Measurements from ENCODE around the gene MITD1.

DNA sequence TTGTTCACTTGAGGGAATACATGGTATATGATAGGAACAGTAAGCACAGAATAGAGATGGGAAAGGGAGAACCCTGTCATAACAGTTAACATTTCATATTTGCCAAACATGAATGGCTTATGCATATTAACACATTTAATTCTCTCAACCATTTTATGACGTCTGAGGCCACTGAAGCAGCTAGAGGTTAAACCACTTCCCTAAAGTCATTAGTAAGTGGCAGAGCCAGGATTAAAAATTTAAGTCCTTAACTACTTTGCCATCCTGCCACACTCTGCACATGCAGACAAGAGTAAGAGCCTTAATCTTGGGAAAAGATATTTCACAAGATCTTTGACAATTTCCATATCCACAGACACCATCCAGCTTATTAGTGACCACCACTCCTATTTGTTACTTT is 24.0 kb downstream of the MITD1 start:
- TF ChIP-seq, protein P1, sequence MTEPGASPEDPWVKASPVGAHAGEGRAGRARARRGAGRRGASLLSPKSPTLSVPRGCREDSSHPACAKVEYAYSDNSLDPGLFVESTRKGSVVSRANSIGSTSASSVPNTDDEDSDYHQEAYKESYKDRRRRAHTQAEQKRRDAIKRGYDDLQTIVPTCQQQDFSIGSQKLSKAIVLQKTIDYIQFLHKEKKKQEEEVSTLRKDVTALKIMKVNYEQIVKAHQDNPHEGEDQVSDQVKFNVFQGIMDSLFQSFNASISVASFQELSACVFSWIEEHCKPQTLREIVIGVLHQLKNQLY (CRISPR knock-in tag; IDR thresholded peaks at IDR 0.05) = no peak
- no peak for TF ChIP-seq ZNF138 (CRISPR knock-in tag; IDR thresholded peaks at IDR 0.05; ENCODE audit: low read depth)
- TF ChIP-seq, protein P2, sequence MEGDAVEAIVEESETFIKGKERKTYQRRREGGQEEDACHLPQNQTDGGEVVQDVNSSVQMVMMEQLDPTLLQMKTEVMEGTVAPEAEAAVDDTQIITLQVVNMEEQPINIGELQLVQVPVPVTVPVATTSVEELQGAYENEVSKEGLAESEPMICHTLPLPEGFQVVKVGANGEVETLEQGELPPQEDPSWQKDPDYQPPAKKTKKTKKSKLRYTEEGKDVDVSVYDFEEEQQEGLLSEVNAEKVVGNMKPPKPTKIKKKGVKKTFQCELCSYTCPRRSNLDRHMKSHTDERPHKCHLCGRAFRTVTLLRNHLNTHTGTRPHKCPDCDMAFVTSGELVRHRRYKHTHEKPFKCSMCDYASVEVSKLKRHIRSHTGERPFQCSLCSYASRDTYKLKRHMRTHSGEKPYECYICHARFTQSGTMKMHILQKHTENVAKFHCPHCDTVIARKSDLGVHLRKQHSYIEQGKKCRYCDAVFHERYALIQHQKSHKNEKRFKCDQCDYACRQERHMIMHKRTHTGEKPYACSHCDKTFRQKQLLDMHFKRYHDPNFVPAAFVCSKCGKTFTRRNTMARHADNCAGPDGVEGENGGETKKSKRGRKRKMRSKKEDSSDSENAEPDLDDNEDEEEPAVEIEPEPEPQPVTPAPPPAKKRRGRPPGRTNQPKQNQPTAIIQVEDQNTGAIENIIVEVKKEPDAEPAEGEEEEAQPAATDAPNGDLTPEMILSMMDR (CRISPR knock-in tag; IDR thresholded peaks at IDR 0.05) = no peak
- TF ChIP-seq, protein P3, sequence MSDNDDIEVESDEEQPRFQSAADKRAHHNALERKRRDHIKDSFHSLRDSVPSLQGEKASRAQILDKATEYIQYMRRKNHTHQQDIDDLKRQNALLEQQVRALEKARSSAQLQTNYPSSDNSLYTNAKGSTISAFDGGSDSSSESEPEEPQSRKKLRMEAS (IDR thresholded peaks at IDR 0.05) = no peak
- TF ChIP-seq, protein P4, sequence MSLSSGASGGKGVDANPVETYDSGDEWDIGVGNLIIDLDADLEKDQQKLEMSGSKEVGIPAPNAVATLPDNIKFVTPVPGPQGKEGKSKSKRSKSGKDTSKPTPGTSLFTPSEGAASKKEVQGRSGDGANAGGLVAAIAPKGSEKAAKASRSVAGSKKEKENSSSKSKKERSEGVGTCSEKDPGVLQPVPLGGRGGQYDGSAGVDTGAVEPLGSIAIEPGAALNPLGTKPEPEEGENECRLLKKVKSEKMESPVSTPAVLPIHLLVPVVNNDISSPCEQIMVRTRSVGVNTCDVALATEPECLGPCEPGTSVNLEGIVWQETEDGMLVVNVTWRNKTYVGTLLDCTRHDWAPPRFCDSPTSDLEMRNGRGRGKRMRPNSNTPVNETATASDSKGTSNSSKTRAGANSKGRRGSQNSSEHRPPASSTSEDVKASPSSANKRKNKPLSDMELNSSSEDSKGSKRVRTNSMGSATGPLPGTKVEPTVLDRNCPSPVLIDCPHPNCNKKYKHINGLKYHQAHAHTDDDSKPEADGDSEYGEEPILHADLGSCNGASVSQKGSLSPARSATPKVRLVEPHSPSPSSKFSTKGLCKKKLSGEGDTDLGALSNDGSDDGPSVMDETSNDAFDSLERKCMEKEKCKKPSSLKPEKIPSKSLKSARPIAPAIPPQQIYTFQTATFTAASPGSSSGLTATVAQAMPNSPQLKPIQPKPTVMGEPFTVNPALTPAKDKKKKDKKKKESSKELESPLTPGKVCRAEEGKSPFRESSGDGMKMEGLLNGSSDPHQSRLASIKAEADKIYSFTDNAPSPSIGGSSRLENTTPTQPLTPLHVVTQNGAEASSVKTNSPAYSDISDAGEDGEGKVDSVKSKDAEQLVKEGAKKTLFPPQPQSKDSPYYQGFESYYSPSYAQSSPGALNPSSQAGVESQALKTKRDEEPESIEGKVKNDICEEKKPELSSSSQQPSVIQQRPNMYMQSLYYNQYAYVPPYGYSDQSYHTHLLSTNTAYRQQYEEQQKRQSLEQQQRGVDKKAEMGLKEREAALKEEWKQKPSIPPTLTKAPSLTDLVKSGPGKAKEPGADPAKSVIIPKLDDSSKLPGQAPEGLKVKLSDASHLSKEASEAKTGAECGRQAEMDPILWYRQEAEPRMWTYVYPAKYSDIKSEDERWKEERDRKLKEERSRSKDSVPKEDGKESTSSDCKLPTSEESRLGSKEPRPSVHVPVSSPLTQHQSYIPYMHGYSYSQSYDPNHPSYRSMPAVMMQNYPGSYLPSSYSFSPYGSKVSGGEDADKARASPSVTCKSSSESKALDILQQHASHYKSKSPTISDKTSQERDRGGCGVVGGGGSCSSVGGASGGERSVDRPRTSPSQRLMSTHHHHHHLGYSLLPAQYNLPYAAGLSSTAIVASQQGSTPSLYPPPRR (CRISPR knock-in tag; IDR thresholded peaks at IDR 0.05; ENCODE audit: borderline replicate concordance) = no peak
- no peak for TF ChIP-seq NRL (CRISPR knock-in tag; IDR thresholded peaks at IDR 0.05; ENCODE audit: borderline replicate concordance)
- TF ChIP-seq ZBTB38 (CRISPR knock-in tag; IDR thresholded peaks at IDR 0.05) = no peak
- no peak for TF ChIP-seq ZNF24 (IDR thresholded peaks at IDR 0.05)
- no peak for TF ChIP-seq POLR2AphosphoS5 (IDR thresholded peaks at IDR 0.05; ENCODE audit: low read depth, low read length)

All from HepG2 (cell line).